ENCODE data around the gene TVP23C.

The TVP23C gene

GRCh38 chr17:15493693-15494035, 69.6 kb downstream of the TVP23C start:
- H3K27me3 ChIP-seq (ENCODE audit: low read length), result no peaks in the 10 kb centered on the region
- H3F3A ChIP-seq (ENCODE audit: insufficient read depth), result no peaks in the 10 kb centered on the region
- no peaks in the 10 kb centered on the region for H4K20me1 ChIP-seq (ENCODE audit: low read depth, low read length)
- H3K9ac ChIP-seq (ENCODE audit: low read length), result no peak overlapping the region
- TF ChIP-seq CTCF (IDR thresholded peaks at IDR 0.05; ENCODE audit: insufficient read depth, low read length, poor library complexity, severe bottlenecking), result no peak
- TF ChIP-seq EZH2phosphoT487 (conservative IDR thresholded peaks at IDR 0.05; ENCODE audit: low read length), result no peak
- no peak overlapping the region for H3K4me3 ChIP-seq (ENCODE audit: insufficient read depth, low read length, poor library complexity, severe bottlenecking)
- no peaks in the 10 kb centered on the region for H3K9me3 ChIP-seq (ENCODE audit: insufficient read depth, low read length)
- H3K9me2 ChIP-seq (replicated peaks; ENCODE audit: insufficient read depth, low read length), result no peaks in the 10 kb centered on the region
- H2AFZ ChIP-seq (ENCODE audit: low read depth, low read length, severe bottlenecking), result no peak overlapping the region
- H3K79me2 ChIP-seq (ENCODE audit: insufficient read depth, low read length), result no peaks in the 10 kb centered on the region
- H3K4me2 ChIP-seq (ENCODE audit: low read depth, low read length, poor library complexity, severe bottlenecking), result no peak overlapping the region
- H3K27ac ChIP-seq (ENCODE audit: low read depth, low read length), result no peak overlapping the region
- no peaks in the 10 kb centered on the region for H3K36me3 ChIP-seq (ENCODE audit: low read length)

- no peak overlapping the region for H3K4me2 ChIP-seq (ENCODE audit: low read depth, low read length, poor library complexity, severe bottlenecking)
- H3K36me3 ChIP-seq (ENCODE audit: low read length), result no peaks in the 10 kb centered on the region
- no peaks in the 10 kb centered on the region for H3K27me3 ChIP-seq (ENCODE audit: low read length)
- no peak overlapping the region for H3K9ac ChIP-seq (ENCODE audit: low read length)
- H3K9me3 ChIP-seq (ENCODE audit: insufficient read depth, low read length), result no peaks in the 10 kb centered on the region
- TF ChIP-seq EZH2phosphoT487 (conservative IDR thresholded peaks at IDR 0.05; ENCODE audit: low read length) (no peak), CTCF (IDR thresholded peaks at IDR 0.05; ENCODE audit: insufficient read depth, low read length, poor library complexity, severe bottlenecking) (no peak)
- H3K4me3 ChIP-seq (ENCODE audit: insufficient read depth, low read length, poor library complexity, severe bottlenecking), result no peak overlapping the region
- no peak overlapping the region for H3K27ac ChIP-seq (ENCODE audit: low read depth, low read length)
- H4K20me1 ChIP-seq (ENCODE audit: low read depth, low read length), result no peaks in the 10 kb centered on the region
- H2AFZ ChIP-seq (ENCODE audit: low read depth, low read length, severe bottlenecking), result no peak overlapping the region
- no peaks in the 10 kb centered on the region for H3K9me2 ChIP-seq (replicated peaks; ENCODE audit: insufficient read depth, low read length)
- no peaks in the 10 kb centered on the region for H3K79me2 ChIP-seq (ENCODE audit: insufficient read depth, low read length)
- no peaks in the 10 kb centered on the region for H3F3A ChIP-seq (ENCODE audit: insufficient read depth)
Observed at GRCh38 chr17:15492791-15493692, 70.2 kb downstream of the TVP23C start.

- Histone ChIP-seq H3K9ac (ENCODE audit: low read length) (no peak overlapping the region), H3F3A (ENCODE audit: insufficient read depth) (no peaks in the 10 kb centered on the region), H3K36me3 (ENCODE audit: low read length) (no peaks in the 10 kb centered on the region), H3K4me3 (ENCODE audit: insufficient read depth, low read length, poor library complexity, severe bottlenecking) (no peak overlapping the region), H3K4me2 (ENCODE audit: low read depth, low read length, poor library complexity, severe bottlenecking) (no peak overlapping the region), H3K27ac (ENCODE audit: low read depth, low read length) (no peak overlapping the region), H2AFZ (ENCODE audit: low read depth, low read length, severe bottlenecking) (no peak overlapping the region), H3K79me2 (ENCODE audit: insufficient read depth, low read length) (no peaks in the 10 kb centered on the region), H4K20me1 (ENCODE audit: low read depth, low read length) (no peaks in the 10 kb centered on the region), H3K9me2 (replicated peaks; ENCODE audit: insufficient read depth, low read length) (no peaks in the 10 kb centered on the region), H3K27me3 (ENCODE audit: low read length) (no peaks in the 10 kb centered on the region), H3K9me3 (ENCODE audit: insufficient read depth, low read length) (no peaks in the 10 kb centered on the region)
- no peak for TF ChIP-seq CTCF (IDR thresholded peaks at IDR 0.05; ENCODE audit: insufficient read depth, low read length, poor library complexity, severe bottlenecking)
Observed at GRCh38 chr17:15492186-15492585, 71.1 kb downstream of the TVP23C start.
